Mesenchymal stem cell (in vitro differentiated cells and primary cell): Measurements from ENCODE around the gene SYNC.

Experiments used
- DNase-seq: peaks from one replicate; pipeline ENCODE4 v3.0.0-alpha.2; 2013
- H2AFZ ChIP-seq: one replicate; pipeline ENCODE4 v1.6.1; 2013; ENCODE audit warnings: low read depth, mild to moderate bottlenecking, control low read depth, inconsistent platforms, low read length, moderate library complexity
- H2AK5ac ChIP-seq: 2 replicates; pipeline ENCODE4 v1.6.1; 2013; ENCODE audit warnings: low read length, moderate library complexity, mild to moderate bottlenecking, inconsistent platforms; ENCODE audit not compliant: severe bottlenecking
- H2BK120ac ChIP-seq: one replicate; pipeline ENCODE4 v1.6.1; 2013; ENCODE audit warnings: low read depth, mild to moderate bottlenecking, inconsistent platforms, low read length, moderate library complexity
- H2BK12ac ChIP-seq, 2 experiments: one replicate each; pipeline ENCODE4 v1.6.1; 2013; ENCODE audit warnings: inconsistent platforms in 2 of 2, low read length in 2 of 2, mild to moderate bottlenecking in 2 of 2, moderate library complexity in 2 of 2, control low read depth in 1 of 2
- H2BK15ac ChIP-seq: one replicate; pipeline ENCODE4 v1.6.1; 2013; ENCODE audit warnings: mild to moderate bottlenecking, low read depth, inconsistent platforms; ENCODE audit not compliant: poor library complexity, severe bottlenecking
- H2BK5ac ChIP-seq: 2 replicates; pipeline ENCODE4 v1.6.1; 2013; ENCODE audit warnings: low read depth, mild to moderate bottlenecking, low read length, control low read depth, inconsistent platforms; ENCODE audit not compliant: poor library complexity, severe bottlenecking
- H3K14ac ChIP-seq, 2 experiments: one replicate each; pipeline ENCODE4 v1.6.1; 2013; ENCODE audit warnings: inconsistent platforms in 2 of 2, low read length in 2 of 2, control low read depth in 1 of 2, mild to moderate bottlenecking in 1 of 2, moderate library complexity in 1 of 2
- H3K18ac ChIP-seq, 2 experiments: one replicate each; pipeline ENCODE4 v1.6.1; 2013; ENCODE audit warnings: inconsistent platforms in 2 of 2, low read length in 2 of 2, control low read depth in 1 of 2, low read depth in 1 of 2, mild to moderate bottlenecking in 1 of 2
- H3K23ac ChIP-seq, 2 experiments: one replicate each; pipeline ENCODE4 v1.6.1; 2013; ENCODE audit warnings: inconsistent platforms in 2 of 2, low read length in 2 of 2, mild to moderate bottlenecking in 2 of 2, moderate library complexity in 2 of 2, control low read depth in 1 of 2
- H3K27ac ChIP-seq: 2 replicates; pipeline ENCODE4 v1.5.1; 2013; ENCODE audit warnings: mild to moderate bottlenecking, moderate library complexity, low read length, control low read depth, inconsistent platforms; ENCODE audit not compliant: poor library complexity, severe bottlenecking
- H3K27me3 ChIP-seq, 2 experiments: 2 replicates each; pipeline versions ENCODE4 v1.6.1 to v1.7.0; 2013; ENCODE audit warnings: low read length in 2 of 2, mild to moderate bottlenecking in 2 of 2, moderate library complexity in 2 of 2, control low read depth in 1 of 2, inconsistent platforms in 1 of 2; ENCODE audit not compliant: control insufficient read depth in 1 of 2, insufficient read depth in 1 of 2
- H3K36me3 ChIP-seq, 2 experiments: 2 replicates each; pipeline versions ENCODE4 v1.6.1 to v1.7.0; 2013; ENCODE audit warnings: low read length in 2 of 2, control low read depth in 1 of 2, inconsistent platforms in 1 of 2, low read depth in 1 of 2, mild to moderate bottlenecking in 1 of 2; ENCODE audit not compliant: insufficient read depth in 2 of 2, control insufficient read depth in 1 of 2
- H3K4ac ChIP-seq, 2 experiments: one replicate each; pipeline ENCODE4 v1.6.1; 2013; ENCODE audit warnings: inconsistent platforms in 2 of 2, low read length in 2 of 2, mild to moderate bottlenecking in 2 of 2, moderate library complexity in 2 of 2, control low read depth in 1 of 2, low read depth in 1 of 2
- H3K4me1 ChIP-seq: 2 replicates; pipeline ENCODE4 v1.6.1; 2013; ENCODE audit warnings: low read depth, low read length, control low read depth; ENCODE audit not compliant: control insufficient read depth, insufficient read depth
- H3K4me2 ChIP-seq: 2 replicates; pipeline ENCODE4 v1.6.1; 2013; ENCODE audit warnings: low read length, mild to moderate bottlenecking, inconsistent platforms; ENCODE audit not compliant: poor library complexity, severe bottlenecking
- H3K4me3 ChIP-seq, 2 experiments: 2 replicates each; pipeline versions ENCODE4 v1.5.1 to v1.7.0; 2013; ENCODE audit warnings: low read length in 2 of 2, mild to moderate bottlenecking in 2 of 2, control low read depth in 1 of 2, low read depth in 1 of 2; ENCODE audit not compliant: insufficient read depth in 1 of 2
- H3K79me1 ChIP-seq: replicated peaks from 2 replicates; pipeline ENCODE4 v1.6.1; 2013; ENCODE audit warnings: mild to moderate bottlenecking, control low read depth, low read length, inconsistent platforms; ENCODE audit not compliant: poor library complexity, severe bottlenecking
- H3K9ac ChIP-seq: 2 replicates; pipeline ENCODE4 v1.7.0; 2013; ENCODE audit warnings: mild to moderate bottlenecking, low read length, moderate library complexity
- H3K9me3 ChIP-seq: 2 replicates; pipeline ENCODE4 v1.7.0; 2013; ENCODE audit warnings: mild to moderate bottlenecking, low read length; ENCODE audit not compliant: control insufficient read depth
- H4K8ac ChIP-seq: one replicate; pipeline ENCODE4 v1.6.1; 2013; ENCODE audit warnings: inconsistent platforms, mild to moderate bottlenecking, low read length, moderate library complexity
- H4K91ac ChIP-seq: one replicate; pipeline ENCODE4 v1.6.1; 2013; ENCODE audit warnings: mild to moderate bottlenecking, low read length, inconsistent platforms
- WGBS: methylation state at CpG from one replicate; pipeline ENCODE4 v1.1.7; 2013; ENCODE audit warnings: mixed read lengths; 5-methylcytosine and 5-hydroxymethylcytosine counted together

SYNC gene

GRCh38 chr1:32736812-32737791 is 34.5 kb upstream of the SYNC start:
- Histone ChIP-seq H3K14ac (no peak overlapping the region), H4K91ac (peak overlapping the region; percentile 18), H4K8ac (no peak overlapping the region), H3K4me3 (no peak overlapping the region), H3K9me3 (no peaks in the 10 kb centered on the region), H3K27ac (no peak overlapping the region), H2AFZ (no peak overlapping the region), H3K36me3 (peaks cover 0 to 3% of the 10 kb centered on the region in 2 experiments), H3K4me1 (peaks cover 10% of the 10 kb centered on the region), H2BK120ac (no peak overlapping the region), H3K27me3 (peaks cover 0 to 7% of the 10 kb centered on the region in 2 experiments), H3K79me1 (peaks cover 2% of the 10 kb centered on the region), H2BK15ac (no peak overlapping the region), H3K9ac (no peak overlapping the region), H3K4me2 (no peak overlapping the region), H3K4ac (no peak overlapping the region), H3K23ac (no peak overlapping the region), H2BK5ac (no peak overlapping the region), H2AK5ac (peak overlapping the region; percentile 27), H3K18ac (no peak overlapping the region), H2BK12ac (no peak overlapping the region)
- WGBS, result 72% methylated on average over 6 of the region's 7 CpGs
- DNase-seq, result no peak

GRCh38 chr1:32733582-32734321 is 31.2 kb upstream of the SYNC start:
- peaks cover 4% of the 10 kb centered on the region for H3K4me1 ChIP-seq
- WGBS, result 38% methylated on average over 5 of the region's 9 CpGs
- no peak overlapping the region for H4K91ac ChIP-seq
- peak overlapping the region in 1 of 2 experiments; percentile 35 for H3K18ac ChIP-seq
- H3K4me2 ChIP-seq, result no peak overlapping the region
- H2BK12ac ChIP-seq, result no peak overlapping the region
- H4K8ac ChIP-seq, result peak overlapping the region; percentile 47
- peaks cover 0 to 7% of the 10 kb centered on the region in 2 experiments for H3K27me3 ChIP-seq
- H3K9ac ChIP-seq, result peak overlapping the region; percentile 54
- no peak overlapping the region for H3K27ac ChIP-seq
- no peak overlapping the region for H2AK5ac ChIP-seq
- no peak overlapping the region for H3K23ac ChIP-seq
- H3K36me3 ChIP-seq, result no peaks in the 10 kb centered on the region
- no peak overlapping the region for H2BK120ac ChIP-seq
- no peak overlapping the region for H3K14ac ChIP-seq
- H3K4ac ChIP-seq, result peak overlapping the region in 1 of 2 experiments; percentile 24
- no peak overlapping the region for H2BK5ac ChIP-seq
- H2BK15ac ChIP-seq, result no peak overlapping the region
- no peaks in the 10 kb centered on the region for H3K79me1 ChIP-seq
- H3K4me3 ChIP-seq, result no peak overlapping the region
- H2AFZ ChIP-seq, result no peak overlapping the region
- peak; percentile 50 for DNase-seq
- H3K9me3 ChIP-seq, result no peaks in the 10 kb centered on the region

GRCh38 chr1:32729254-32730046 is 26.9 kb upstream of the SYNC start:
- Histone ChIP-seq H2AFZ (no peak overlapping the region), H3K27me3 (no peaks in the 10 kb centered on the region)
- no peak for DNase-seq

More at GRCh38 chr1:32729254-32730046, 26.9 kb upstream of the SYNC start:
- no peak overlapping the region for H2BK15ac ChIP-seq
- no peak overlapping the region for H3K23ac ChIP-seq
- H3K4me2 ChIP-seq, result no peak overlapping the region
- H3K4ac ChIP-seq, result no peak overlapping the region
- no peak overlapping the region for H2BK5ac ChIP-seq
- peaks cover 14% of the 10 kb centered on the region for H3K4me1 ChIP-seq
- peak overlapping the region; percentile 74 for H3K9ac ChIP-seq
- no peaks in the 10 kb centered on the region for H3K36me3 ChIP-seq
- H3K9me3 ChIP-seq, result no peaks in the 10 kb centered on the region
- no peak overlapping the region for H2BK120ac ChIP-seq
- no peak overlapping the region for H3K14ac ChIP-seq
- WGBS, result 78% methylated on average over 12 of the region's 14 CpGs
- H4K91ac ChIP-seq, result no peak overlapping the region
- no peak overlapping the region for H2AK5ac ChIP-seq
- H4K8ac ChIP-seq, result no peak overlapping the region
- H3K27ac ChIP-seq, result no peak overlapping the region
- H3K4me3 ChIP-seq, result no peak overlapping the region
- no peaks in the 10 kb centered on the region for H3K79me1 ChIP-seq
- no peak overlapping the region for H3K18ac ChIP-seq
- no peak overlapping the region for H2BK12ac ChIP-seq
